Right cardiac atrium (tissue), 5 donors: Measurements from ENCODE around the gene APC2. TPM values are rescaled to one million over a fixed set of nuclear protein-coding genes. Genes with fewer than 3 reads are reported as not detected.
A peak's percentile ranks its signal among the peaks of the same experiment; 100 is the strongest.
"Not testable (repeated sequence)": the region's sequence is repeated elsewhere in the genome, so short reads cannot be mapped to it uniquely, and the experiment has no call there.

Experiments used
- ATAC-seq, 2 donors: fragments of 200-7000 bp; cut with Tn5 transposase; one replicate each; pipeline versions ENCODE4 v1.8.0 to v1.9.1; 2020; ENCODE audit warnings: moderate library complexity in 2 of 2, mild to moderate bottlenecking in 1 of 2
- DNase-seq, 3 donors: peaks; one replicate each; pipeline ENCODE4 v3.0.0-alpha.2; 2020
- H3K27ac ChIP-seq: one replicate; pipeline ENCODE4 v1.5.1; 2013; ENCODE audit warnings: mild to moderate bottlenecking, low read length, control low read depth, moderate library complexity
- H3K27me3 ChIP-seq: one replicate; pipeline ENCODE4 v1.6.1; 2013; ENCODE audit not compliant: control insufficient read depth, insufficient read depth
- H3K4me1 ChIP-seq: one replicate; pipeline ENCODE4 v1.6.1; 2013; ENCODE audit warnings: low read length; ENCODE audit not compliant: control insufficient read depth, insufficient read depth
- H3K4me3 ChIP-seq: one replicate; pipeline ENCODE4 v1.5.1; 2013; ENCODE audit warnings: low read length, control low read depth
- H3K9me3 ChIP-seq: one replicate; pipeline ENCODE4 v1.6.1; 2013; ENCODE audit warnings: low read length; ENCODE audit not compliant: control insufficient read depth
- WGBS: extraction: QIAGEN DNeasy Blood & Tissue Kit; methylation state at CpG from one replicate; pipeline ENCODE4 v1.1.7; 2013; 5-methylcytosine and 5-hydroxymethylcytosine counted together
- intact Hi-C, 4 donors: fragments of 100-400 bp; cut with DNase I; formaldehyde crosslinking; loops; one replicate each; pipeline versions ENCODE4 v1.11.0 to v1.14.0; 2022 to 2023
- polyA plus RNA-seq: library from polyadenylated mRNA; stranded (reverse); fragments of 200-250 nt; gene quantifications from one replicate; pipeline ENCODE4 v1.2.3, GENCODE V29; 2013
- total RNA-seq, 4 donors: library from RNA; stranded (reverse); fragmentation: NEBNext Ultra II Directional; extraction: Animal tissue kit (Norgen Biotek cat#: 25700); gene quantifications; one replicate each; pipeline ENCODE4 v1.2.1, GENCODE V29; 2021
- donor health status: healthy with polysubstance abuse.
- donor health status: DM: no; HTN: yes; CAD: no.
- donor health status: DM: no; HTN: no; CAD: no.
- donor health status: DM: no; HTN: yes; CAD: no; lungs with severe emphysema.
- donor health status: DM: yes; HTN: yes; CAD: no.

APC2 gene
- total and polyA plus RNA-seq, 5 donors: 0.45 to 0.88 (median 0.68) TPM

DNA sequence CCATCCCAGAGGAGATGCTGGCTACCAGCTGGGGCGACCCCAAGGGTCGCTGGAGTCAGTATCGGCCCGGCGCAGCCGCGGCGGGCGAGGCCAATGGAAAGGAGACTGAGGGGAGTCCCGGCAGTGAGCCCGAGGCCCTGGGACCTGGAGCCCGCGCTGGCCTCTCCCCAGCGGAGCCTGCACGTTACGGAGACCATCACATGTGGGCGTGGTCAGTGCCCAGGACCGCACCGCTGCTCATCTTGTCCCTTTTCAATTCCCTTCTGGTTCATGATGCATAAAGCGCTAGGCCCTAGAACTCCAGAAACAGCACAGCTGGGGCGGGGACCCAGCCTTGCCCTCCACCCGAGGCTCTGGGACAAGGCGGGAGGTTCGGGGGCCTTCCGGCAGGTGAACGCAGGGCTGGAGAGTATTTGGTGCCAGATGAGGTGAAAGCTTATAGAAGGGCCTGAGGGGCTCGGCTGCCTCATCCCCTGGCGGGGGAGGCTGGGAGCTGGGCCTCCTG is 21.1 kb downstream of the APC2 start:
- Histone ChIP-seq H3K4me3 (peak overlapping the region; percentile 41), H3K4me1 (peaks cover 10% of the 10 kb centered on the region), H3K9me3 (no peaks in the 10 kb centered on the region), H3K27ac (no peak overlapping the region), H3K27me3 (no peaks in the 10 kb centered on the region)
- intact Hi-C loops: no loop called here
- peak; percentile 1 to 14 for ATAC-seq
- WGBS: 10% methylated on average over 28 of the region's 28 CpGs
- peak in 2 of 3 donors; percentile 64 to 72 for DNase-seq

DNA sequence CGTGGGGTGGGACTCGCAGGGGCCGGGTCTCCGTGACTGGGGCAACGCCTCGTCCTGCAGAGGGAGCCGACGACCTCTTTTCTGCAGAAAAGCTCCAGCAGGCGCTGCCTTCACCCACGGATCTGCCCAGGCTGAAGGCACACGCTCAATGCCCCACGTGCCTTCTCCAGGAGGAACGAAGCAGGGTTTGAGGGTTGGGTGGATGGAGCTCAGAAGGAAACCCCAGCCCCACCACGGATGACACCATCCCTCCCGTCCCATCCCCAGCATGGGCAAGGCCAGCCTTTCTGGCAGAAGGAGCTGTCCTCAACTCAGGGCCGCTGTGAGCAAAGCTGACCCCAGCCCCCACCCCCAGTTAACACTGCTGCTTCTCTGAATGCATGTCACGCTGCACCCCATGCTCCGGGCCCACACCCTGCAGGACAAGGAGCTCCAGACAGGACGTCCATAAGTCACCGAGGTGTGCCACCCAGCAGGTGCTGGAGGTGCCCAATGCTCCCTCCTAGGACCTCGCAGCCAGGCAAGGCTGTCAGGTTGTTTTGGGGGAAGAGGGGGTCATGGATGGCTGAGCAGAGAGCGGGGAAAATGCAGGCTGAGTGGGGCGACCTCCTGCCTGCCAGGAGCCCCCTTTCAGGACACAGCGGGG is 21.7 kb downstream of the APC2 start:
- no peak overlapping the region for H3K4me3 ChIP-seq
- H3K27ac ChIP-seq: no peak overlapping the region
- peaks cover 8% of the 10 kb centered on the region for H3K4me1 ChIP-seq
- intact Hi-C loops: no loop called here
- no peaks in the 10 kb centered on the region for H3K9me3 ChIP-seq
- DNase-seq: peak in 2 of 3 donors; percentile 43 to 49
- ATAC-seq: no peak
- no peaks in the 10 kb centered on the region for H3K27me3 ChIP-seq
- WGBS: 25% methylated on average over 24 of the region's 24 CpGs

DNA sequence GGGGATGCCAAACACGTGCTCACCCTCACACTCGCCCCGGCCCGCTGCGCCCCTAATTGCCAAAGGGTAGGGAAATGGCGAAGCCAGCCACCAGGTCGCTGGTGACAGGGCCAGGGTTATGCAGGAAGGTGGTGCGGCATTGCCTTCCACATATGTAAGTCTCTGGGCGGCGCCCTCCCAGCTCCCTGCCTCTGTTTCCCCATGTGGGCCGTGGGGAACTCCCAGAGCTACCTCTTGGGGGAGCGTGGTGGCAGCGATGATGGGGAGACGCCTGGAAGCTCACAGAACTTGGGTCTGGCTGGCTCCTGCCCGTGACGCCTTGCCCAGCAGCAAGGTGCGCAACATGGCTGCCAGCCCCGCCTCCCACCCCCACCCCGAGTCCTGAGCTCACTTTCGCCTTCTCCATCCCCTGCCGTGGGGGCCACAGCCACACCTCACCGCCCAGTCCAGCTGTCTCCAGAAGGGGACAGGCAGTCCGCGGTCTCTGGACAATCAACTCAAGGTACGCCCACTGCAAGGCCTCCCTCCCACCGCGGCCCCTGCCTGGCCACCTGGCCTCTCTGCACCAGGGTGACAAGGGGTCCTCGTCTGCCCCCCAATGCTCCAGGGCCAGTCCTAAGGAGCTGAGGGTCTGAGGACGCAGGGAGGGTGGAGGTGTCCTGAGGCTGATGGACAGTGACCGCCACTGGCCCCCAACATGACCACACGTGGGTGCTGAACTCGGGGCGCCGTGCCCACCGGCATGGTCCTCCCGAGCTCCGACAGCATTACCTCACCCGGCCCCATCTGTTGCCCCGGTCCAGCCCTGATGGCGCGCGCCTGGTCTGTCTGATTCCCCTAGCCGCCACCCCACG is 22.5 kb downstream of the APC2 start:
- intact Hi-C loops: no loop called here
- peak in 2 of 3 donors; percentile 44 to 59 for DNase-seq
- Histone ChIP-seq H3K9me3 (no peaks in the 10 kb centered on the region), H3K27me3 (no peaks in the 10 kb centered on the region), H3K4me3 (no peak overlapping the region), H3K27ac (no peak overlapping the region), H3K4me1 (peaks cover 4% of the 10 kb centered on the region)
- 41% methylated on average over 44 of the region's 44 CpGs for WGBS
- ATAC-seq: no peak

DNA sequence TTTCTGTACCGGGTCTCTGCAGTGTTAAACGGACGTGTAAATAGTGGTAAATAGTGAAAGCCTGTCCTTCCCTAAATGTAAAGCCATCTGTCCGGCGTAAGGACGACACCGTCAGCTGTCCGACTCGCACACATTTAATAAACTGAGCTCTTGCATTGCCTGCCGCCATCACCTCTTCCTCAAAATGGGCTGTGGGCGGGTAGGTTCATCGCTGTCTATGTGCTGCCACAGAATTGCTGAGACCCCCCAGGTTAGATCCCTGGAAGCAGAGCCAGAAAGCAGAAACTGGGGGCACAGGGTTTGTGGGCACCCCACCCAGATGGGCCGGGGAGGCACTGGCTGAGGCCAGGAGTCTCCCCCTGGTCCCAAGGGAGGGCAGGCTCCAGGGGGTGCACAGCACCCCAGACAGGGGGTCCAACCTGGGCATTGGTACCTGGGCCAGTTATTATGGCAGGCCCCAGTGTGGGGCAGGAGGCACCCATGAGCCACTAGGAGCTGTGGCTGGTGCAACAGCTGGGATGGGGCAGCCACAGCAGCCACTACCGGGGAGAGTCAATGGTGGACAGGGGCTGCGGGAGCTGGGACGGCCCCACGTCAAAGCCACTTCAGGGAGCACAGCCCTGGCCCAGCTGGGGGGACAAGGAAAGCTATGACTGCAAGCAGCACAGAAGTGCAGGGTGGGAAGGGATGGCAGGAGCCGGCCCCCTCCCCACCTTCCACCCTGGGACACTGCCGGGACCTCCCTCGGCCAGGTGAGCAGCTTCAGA is 23.3 kb downstream of the APC2 start:
- DNase-seq (peak; percentile 12 to 58 (median 43)), ATAC-seq (no peak)
- Histone ChIP-seq H3K4me3 (no peak overlapping the region), H3K27me3 (no peaks in the 10 kb centered on the region), H3K4me1 (peaks cover 4% of the 10 kb centered on the region), H3K27ac (no peak overlapping the region), H3K9me3 (no peaks in the 10 kb centered on the region)
- intact Hi-C loops: no loop called here
- WGBS: 64% methylated on average over 20 of the region's 20 CpGs

DNA sequence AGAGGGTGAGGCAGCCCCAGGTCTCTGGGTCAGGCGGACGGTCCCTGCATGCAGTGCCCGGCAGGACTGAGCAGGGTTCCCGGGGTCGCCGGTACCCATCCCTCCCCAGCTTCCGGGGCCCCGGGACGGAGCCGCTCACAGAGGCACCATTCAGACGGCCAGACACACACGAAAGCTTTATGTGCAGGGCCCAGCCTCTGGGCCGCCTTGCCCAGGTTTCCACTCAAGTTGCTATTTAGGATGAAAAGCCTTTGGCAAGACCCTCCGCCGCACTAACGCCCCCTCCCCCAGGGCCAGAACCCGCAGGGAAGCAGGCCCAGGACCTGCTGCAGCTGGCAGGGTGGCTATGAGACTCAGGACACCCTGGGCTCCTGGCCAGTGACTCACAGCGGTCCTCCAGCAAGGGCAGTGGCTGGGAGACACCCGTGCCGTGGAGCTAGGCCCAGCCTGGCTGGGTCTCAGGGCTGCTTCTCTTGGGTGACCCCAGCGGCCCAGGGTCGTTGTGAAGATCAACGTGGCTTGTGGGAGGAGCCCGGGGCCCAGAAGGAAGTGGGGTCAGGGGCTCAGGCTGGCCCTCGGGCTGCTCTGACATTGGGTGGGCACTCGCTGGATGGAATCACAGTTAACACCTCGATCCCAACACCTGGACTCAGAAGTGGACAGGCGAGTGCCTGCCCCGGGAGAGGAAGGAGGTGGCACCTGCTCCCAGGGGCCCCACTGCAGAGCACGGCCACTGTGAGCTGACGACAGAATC is 24.3 kb downstream of the APC2 start:
- Histone ChIP-seq H3K4me1 (peaks cover 4% of the 10 kb centered on the region), H3K4me3 (no peak overlapping the region), H3K27ac (no peak overlapping the region), H3K27me3 (no peaks in the 10 kb centered on the region), H3K9me3 (no peaks in the 10 kb centered on the region)
- intact Hi-C loops: no loop called here
- WGBS: 70% methylated on average over 31 of the region's 31 CpGs
- ATAC-seq (no peak), DNase-seq (peak; percentile 26 to 61 (median 55))

DNA sequence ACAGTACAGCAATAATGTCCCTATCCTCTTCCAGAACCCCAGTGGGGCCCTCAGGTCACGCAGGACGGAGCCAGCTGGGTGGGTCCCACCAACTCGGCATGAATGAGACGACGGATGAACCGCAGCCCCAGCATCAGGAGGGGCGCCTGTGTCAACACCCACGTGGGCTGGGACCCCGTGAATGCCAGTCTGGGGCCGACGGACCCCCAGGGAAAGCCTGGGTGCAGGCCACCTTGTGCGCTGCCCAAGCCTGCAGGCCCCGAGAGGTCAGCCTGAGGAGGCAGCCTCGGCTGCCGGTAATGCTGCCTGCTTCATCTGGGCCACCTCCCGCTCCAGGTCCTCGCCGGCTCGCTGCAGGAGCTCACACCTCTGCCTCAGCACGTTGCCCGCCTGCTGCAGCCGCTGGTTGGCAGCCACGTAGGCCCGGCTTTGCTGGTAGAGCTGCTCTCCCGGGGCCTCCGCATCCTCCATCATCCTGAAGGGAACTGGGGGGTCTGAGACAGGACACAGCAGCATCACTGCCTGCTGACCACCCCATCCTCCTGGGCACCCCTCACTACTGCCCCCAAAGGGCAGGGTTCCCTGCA is 24.9 kb downstream of the APC2 start:
- H3K9me3 ChIP-seq: no peaks in the 10 kb centered on the region
- DNase-seq (peak; percentile 14 to 64 (median 45)), ATAC-seq (no peak)
- no peak overlapping the region for H3K27ac ChIP-seq
- 87% methylated on average over 26 of the region's 26 CpGs for whole genome bisulfite sequencing
- no peaks in the 10 kb centered on the region for H3K27me3 ChIP-seq
- intact Hi-C loops: no loop called here
- H3K4me3 ChIP-seq: no peak overlapping the region
- H3K4me1 ChIP-seq: no peaks in the 10 kb centered on the region

DNA sequence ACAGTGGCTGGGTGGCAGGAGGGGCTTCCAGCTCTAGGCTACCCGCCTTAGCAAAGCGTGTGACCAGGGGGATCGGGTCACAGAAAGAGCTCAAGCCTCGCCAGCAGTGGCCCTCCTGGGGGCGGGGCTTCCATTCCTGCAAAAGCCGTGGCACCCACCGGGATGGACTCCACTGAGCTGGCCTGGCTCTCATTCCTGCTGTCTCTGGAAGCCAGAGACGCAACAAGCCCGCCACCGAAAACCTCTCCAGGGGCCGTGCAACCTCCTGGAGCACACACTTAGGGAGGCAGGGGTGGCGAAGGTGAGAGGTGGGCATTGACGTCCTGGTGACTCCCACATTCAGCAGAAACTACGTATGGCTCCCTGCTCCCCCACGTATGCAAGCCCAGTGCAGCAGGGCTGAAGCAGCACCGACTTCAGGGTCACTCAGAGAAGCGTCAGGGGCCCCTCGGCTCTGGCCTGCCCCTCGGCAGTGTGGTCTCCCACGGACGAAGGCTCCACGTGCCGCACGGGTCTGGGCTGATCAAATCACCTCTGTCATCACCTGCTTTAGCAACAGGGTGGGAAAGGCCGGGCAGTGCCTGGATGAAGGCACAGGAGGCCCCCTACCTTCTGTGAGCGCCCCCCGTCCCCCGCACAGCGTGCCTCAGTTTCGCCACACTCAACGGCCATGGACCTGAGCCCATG is 26.0 kb downstream of the APC2 start:
- ATAC-seq (no peak), DNase-seq (peak; percentile 11 to 60 (median 43))
- 89% methylated on average over 31 of the region's 31 CpGs for WGBS
- Histone ChIP-seq H3K4me3 (no peak overlapping the region), H3K27ac (no peak overlapping the region), H3K9me3 (no peaks in the 10 kb centered on the region), H3K4me1 (no peaks in the 10 kb centered on the region), H3K27me3 (no peaks in the 10 kb centered on the region)
- intact Hi-C loops: no loop called here

DNA sequence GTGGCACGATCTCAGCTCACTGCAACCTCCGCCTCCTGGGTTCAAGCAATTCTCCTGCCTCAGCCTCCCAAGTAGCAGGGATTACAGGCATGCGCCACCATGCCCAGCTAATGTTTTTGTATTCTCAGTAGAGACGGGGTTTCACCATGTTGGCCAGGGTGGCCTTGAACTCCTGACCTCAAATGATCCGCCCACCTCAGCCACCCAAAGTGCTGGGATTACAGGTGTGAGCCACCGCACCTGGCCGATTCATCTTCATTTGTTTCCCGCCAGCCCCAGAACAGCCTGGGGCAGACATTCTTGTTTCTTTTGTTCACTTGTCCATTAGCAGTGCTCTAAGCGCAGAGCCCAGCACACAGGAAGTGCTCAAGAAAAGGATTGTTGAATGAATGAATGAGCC is 27.1 kb downstream of the APC2 start:
- DNase-seq, ATAC-seq, H3K9me3 ChIP-seq, H3K27ac ChIP-seq, intact Hi-C loops, H3K4me1 ChIP-seq, H3K27me3 ChIP-seq, H3K4me3 ChIP-seq: not testable (repeated sequence)
- WGBS: 95% methylated on average over 9 of the region's 9 CpGs

DNA sequence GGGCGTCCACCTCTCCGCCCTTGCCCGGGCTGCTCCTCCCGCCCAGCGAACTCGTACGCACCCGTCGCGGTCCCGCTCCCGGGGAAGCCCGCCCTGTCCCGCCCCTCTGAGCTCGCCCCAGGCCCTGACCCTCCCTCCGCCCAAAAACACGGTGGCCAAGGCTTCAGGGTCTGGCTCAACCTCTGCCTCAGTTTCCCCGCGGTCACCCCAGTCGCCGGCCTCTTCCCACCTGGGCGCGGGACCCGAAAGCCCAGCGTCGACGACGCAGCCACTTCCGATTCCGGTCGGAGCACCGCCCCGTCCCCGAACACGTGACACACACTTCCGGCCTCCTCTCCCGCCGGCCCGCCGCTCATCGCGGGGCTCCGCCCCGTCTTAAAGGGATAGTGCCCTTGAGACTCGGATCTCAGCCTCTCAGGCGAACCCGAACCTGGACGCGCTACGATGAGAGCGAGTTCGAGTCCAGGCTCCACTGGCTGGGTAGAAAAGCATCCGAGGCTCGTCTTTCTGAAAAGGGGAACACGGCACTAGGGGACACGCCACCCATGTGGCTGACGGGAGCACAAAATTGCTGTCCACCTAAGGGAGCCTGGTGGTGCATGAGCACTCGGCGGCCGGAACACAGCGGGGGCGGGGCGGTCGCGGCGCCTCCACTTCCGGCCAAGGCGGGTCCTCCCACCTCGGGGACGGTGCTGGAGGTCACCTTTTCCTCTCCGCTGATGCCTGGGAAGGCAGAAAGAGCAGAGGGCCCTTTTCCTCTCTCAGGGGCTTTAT is 29.2 kb downstream of the APC2 start, which contains the start of gene C19orf25:
Gene C19orf25, minus strand, starts transcription at position 282 of the 774 bp plus-strand sequence. CDS start 312 bp downstream, outside the sequence.
- Histone ChIP-seq H3K4me3 (peak within 1 kb of the TSS; percentile 64), H3K27ac (no peak within 1 kb of the TSS), H3K4me1 (no peaks in the 10 kb centered on the region), H3K27me3 (no peaks in the 10 kb centered on the region), H3K9me3 (no peaks in the 10 kb centered on the region)
- DNase-seq: peak; percentile 95 to 98 (median 98)
- intact Hi-C loops: no loop called here
- peak; percentile 95 for ATAC-seq
- WGBS: under 1% methylated on average over 71 of the region's 71 CpGs
